Activated CD4-positive, CD25-positive, alpha-beta regulatory T cell treated with anti-CD3 and anti-CD28 coated beads, Interleukin-2, amount 50 U/mL, for 24 hours (primary cell): ENCODE data around the gene NCK1.

ENCODE experiments used
- ATAC-seq, 2 donors: fragments of 150-1000 bp; cut with Tn5 transposase; one replicate each; pipeline ENCODE4 v1.10.0; 2021; ENCODE audit warnings: mild to moderate bottlenecking in 1 of 2, moderate library complexity in 1 of 2

NCK1 gene

DNA sequence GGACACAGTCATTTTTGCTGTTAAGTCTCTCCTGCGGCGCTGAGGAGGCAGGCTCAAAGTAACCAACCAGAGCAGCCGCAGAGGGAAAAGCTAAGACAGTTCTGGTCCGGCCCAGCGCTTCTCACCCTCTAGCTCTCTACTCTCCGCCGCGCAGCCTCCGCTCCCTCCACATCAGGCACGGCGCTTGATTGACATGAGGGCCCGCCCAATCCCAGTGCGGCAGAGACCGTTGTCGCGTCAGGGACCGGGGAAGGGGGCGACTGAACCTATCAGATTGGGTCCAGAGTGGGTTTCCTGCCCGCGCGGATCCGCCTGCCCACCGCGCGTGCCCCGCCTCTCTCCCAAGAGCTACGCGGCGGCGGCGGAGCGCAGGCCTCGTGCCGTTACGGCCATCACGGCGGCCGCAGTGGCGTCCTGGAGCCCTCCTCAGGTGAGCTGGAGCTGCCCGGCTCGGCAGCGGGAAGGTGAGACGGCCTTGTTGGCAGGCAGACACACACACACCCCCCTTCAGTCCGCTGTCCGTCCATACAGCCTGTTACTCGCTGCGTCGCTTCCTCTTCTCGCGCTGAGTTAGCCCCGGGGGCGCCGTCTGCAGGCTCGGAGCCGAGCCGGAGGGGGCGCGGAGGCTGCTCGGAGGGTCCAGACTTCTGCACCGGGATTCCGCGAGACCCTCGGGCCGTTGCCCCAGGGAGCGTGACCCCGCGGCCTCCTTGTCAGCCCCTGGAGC is at the start of gene NCK1:
TSS of gene NCK1 (plus strand) at position 319 of the 727 bp plus-strand sequence. CDS start 65,794 bp downstream, outside the sequence.
- ATAC-seq, result peak; percentile 98 to 99

DNA sequence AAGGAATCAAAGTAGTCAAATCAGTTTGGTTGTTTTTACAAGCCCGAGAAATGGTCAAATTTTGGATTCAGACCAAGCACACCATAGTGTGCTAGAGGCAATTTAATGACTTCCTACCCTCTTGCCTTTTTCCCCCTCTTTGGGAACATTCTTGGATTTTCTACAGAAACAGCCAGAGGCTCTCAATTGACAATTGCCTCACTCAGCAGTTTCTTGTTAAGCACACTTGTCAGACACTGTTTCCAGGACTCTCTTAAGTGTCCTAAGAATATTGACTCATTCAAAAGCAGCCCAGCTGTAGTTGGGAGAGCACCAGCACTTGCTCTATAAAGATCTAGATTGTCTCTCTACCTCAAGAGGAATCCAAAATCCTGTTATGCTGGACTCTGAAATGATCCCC is 44.6 kb upstream of the NCK1 start:
- ATAC-seq, result no peak

DNA sequence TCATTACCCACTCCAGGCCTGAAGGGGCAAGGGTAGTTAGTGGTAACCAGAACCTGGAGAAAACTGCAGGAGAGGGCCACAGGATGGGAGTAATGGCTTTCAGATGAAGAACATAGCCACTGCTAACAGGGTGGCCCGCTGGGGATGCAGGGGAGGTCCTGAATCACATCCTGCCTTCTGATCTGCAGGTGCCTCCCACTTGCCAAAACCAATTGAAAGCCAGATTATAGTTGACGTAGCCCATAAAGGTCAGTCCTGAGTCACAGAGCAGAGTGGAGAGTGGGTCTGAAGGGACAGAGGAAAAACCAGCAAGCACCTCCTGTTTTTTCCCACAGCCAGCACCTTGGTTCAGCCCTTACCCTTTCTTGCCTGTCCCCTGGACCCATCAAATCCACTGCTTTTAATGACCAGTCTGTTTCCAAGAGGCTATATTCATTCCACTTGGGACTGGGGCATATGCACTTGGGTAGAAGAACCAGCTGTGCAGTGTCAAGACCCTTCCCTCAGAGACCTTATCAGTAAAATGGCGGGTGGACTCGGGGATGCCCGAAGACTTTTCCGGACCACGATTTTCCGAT is 43.7 kb upstream of the NCK1 start:
- ATAC-seq, result peak; percentile 93 to 95

DNA sequence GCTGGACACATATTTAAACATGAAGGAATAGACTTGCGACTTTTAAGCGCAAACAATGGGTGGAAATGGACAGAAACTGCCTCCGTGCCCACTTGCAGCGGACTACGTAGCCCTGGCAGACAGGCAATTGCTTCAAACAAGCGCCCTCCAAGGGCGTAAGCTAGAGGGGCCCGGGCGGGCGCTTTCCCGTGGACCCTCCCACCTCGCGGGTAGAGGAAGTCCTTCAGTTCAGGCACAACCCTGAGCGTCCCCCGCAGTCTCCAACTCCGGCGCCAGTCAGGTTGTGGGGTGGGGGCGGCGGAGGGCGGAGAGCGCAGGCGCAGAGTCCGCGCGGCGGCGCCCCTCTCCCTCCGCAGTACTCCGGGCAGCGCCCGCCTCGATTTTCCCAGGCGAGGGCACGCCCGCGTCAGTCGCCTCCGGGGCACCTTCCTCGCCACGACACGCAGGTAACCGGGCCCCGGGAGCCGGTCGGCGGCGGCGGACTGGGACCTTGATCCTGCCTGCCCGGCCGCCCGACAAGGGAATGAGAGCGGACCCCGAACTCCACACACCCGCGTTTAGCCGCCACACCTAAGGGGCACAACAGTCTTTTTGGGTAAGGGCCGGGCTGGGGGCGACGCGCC is 43.1 kb upstream of the NCK1 start, which contains the start of gene SLC35G2:
TSS of gene SLC35G2 (plus strand) at position 358 of the 623 bp plus-strand sequence. CDS start 35,335 bp downstream, outside the sequence.
- peak; percentile 42 to 46 for ATAC-seq

DNA sequence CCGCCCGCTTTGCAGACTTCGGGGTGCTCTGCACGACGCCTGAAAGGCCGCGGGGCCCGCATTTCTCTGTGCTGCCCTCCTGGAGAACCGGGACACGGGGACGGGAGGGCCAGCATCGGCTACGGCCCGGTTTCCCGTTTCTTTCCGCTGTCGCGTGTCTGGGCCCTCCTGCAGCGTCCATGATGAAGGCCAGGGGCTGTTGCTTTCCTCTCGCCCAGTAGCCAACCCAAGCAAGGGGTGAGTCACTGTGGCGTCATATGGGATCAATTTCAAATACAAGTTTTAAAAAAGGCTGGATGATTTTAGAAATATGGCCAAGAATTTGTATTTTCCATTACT is 42.6 kb upstream of the NCK1 start:
- ATAC-seq, result peak in 1 of 2 donors; percentile 20

DNA sequence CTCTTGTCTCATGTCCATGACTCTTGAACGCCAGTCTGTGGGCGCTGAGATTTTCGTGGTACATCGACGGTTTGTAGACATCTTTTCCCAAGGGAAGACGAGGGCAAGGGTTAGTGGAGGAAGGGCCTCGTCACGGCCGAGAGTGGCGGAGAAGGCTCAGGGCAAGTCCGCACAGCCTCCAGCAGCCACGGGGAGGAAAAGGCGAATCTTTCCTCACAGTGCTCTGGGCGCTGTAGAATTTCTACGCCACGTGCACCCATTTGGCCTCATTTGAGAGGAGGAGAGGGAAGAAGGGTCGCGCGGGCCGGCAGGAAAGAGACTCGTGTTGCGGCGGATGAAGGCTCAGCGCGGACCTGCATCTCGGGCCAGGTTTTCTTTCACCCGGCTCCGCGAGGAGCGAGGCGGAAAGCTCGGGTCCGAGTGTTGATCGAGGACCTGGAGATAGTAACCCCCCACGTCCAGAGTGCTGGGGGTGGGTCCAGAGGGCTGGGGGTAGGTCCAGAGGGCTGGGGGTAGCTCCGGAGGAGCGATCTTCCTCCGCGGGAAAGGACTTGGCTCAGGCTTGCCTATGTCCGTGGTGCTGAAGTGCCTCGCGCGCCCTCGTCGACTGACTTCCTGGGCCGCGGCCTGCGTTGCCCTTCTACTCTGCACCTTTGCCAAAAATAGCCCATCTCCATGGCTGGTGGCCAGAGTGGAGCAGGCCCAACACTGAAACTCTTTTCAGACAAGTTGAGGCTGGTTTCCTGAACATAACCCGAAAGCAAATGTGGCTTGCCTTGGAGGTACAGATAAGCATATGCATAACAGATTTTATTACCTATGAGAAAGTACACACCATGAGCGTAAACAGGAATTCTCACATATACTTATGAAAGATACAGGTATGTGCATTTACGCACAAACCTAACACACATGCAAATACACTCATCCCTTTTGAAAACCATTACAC is 42.0 kb upstream of the NCK1 start:
- ATAC-seq, result no peak

GRCh38 chr3:136831461-136831860 is 30.5 kb upstream of the NCK1 start:
- ATAC-seq, result no peak

GRCh38 chr3:136835089-136835812 is 26.8 kb upstream of the NCK1 start:
- ATAC-seq, result no peak

- no peak for ATAC-seq
Observed at GRCh38 chr3:136835813-136836510, 26.0 kb upstream of the NCK1 start.

DNA sequence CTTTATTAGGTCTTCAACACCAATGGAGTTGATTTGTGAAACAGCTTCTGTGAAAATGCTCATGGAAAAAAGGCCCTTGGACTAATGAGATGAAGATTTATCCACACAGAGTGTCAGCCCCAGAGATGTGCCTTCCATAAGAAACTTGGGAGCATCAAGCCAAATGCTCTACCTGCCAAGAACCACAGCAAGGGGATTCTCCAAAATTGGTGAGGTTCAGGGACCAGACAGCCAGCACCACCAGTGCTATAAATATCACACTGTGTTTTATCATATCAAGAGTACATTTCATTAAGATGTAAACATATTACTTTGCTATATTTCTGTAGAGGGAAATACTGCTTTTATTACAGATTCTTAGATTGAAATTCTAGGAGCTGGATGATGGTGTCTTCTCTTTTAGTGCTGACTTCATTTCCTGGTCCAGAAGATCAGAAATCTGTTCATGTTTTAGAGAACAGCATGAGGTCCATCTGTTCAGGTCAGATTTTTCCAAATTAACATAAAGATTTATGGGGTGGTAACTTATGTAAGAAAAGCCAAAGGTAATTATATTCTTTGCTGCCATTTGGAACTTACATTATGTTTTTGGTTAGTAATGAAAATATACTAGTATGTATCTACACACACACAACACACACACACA is 25.4 kb upstream of the NCK1 start:
- no peak for ATAC-seq

DNA sequence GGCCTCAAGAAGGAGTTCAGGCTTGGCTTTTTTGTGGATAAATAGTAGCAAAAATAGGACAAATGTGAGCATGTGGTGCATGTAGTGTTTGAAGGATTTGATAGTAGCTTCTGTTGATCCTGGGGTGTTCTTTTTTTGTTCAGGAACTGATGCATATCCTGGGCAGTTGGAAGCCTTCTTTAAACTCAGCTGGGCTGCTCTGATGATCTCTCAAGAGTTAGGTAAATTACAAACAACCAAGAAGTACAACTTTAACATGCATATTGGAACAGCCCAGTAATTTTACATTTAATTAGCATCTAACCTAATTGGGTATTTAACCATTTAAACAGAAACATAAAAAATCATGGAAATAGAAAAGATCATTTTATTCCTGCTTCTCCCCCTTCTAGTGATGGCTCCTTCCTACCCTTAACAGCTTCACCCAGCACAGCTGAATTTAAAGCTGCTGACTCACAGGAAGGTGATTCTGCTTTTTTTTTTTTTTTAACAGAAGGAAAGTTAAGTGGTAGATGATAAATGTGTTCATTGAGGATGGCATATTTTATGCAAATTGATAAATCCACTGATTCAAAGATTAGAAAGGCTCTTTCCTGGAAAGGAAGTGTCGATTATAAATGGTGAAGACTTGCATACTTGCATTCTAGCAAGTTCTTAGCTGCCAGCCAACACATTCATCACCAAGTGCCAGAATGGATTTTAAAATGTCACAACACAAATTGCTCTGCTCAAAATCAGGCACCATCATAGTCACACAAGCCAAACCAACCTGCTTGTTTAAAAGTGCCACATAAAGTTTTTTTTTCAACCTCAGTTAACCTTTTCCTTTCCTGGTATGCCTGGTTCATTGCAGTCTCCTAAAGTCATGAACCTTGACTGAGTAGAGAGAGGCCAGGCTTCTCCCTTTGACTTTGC is 23.1 kb upstream of the NCK1 start:
- ATAC-seq, result peak; percentile 77 to 86

DNA sequence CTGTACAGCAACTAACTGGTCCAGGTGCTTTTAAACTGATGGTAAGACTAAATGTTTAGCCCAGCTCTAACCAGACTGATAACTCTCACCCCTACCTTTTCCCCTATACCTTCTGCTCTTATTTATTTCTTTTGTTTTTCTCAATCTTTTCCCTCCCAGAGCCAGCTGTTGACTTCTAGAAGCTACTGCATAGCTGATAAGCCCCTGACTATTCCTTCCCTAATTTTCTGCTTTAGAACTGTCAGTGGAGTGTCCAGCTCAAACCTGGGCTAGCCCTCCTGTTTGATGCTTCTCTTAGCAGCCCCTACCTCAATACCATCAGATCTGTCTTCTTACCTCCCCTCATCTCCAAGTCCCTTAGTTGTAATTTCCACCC is 22.5 kb upstream of the NCK1 start:
- no peak for ATAC-seq

DNA sequence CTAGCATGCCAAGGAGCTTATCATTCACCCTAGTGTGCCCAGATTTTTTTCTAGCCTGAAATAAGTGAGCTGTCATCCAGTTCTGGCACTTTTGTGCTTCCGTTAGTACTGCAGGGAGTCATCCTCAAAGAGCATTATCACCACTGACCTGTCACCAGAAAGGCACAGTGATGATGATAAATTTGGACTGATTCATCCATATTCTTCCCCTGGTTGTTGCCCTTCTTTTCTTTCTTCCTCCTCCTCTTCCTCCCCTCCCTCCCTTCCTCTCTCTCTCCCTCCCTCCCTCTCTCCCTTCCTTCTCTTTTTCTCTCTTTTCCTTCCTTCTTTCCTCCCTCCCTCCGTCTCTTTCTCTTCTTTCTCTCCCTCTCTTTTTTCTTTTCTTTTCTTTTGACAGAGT is 21.8 kb upstream of the NCK1 start:
- ATAC-seq, result no peak

DNA sequence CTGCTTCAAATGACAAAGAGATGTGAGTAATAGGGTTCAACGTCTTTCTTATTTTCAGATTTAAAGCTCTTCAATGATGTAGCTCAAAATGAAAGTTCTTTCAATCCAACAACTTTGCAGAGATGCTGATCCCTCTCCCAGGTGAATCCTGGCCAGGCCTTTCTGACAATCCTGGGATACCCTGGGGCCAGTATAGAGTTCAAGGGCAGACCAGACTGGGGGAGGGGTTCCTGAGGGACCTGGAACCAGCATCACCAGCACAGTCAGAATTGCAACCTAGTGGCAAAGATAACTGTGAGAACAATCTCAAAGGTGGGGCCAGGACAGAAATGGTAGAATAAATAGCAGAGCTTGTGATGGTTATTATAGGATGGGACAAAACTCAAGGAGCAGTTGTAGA is 19.7 kb upstream of the NCK1 start:
- no peak for ATAC-seq

DNA sequence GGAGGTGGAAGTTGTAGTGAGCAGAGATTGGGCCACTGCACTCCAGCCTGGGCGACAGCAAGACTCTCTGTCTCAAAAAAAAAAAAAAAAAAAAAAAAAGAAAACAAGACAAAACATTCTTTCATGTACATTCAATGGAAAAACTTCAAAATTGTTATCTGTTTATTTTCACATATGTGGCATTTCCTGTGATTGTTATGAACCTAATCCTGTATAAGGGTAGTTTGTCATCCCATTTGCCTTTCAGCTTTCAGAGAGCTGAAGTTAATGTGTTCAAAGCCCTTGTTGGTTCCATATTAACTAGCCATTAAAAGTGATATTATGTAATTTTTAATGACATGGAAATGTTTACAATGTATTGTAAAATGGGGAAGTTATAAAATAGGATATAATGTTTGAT is 17.3 kb upstream of the NCK1 start:
- ATAC-seq, result no peak

- no peak for ATAC-seq
Observed at GRCh38 chr3:136852180-136852579, 9.8 kb upstream of the NCK1 start.

DNA sequence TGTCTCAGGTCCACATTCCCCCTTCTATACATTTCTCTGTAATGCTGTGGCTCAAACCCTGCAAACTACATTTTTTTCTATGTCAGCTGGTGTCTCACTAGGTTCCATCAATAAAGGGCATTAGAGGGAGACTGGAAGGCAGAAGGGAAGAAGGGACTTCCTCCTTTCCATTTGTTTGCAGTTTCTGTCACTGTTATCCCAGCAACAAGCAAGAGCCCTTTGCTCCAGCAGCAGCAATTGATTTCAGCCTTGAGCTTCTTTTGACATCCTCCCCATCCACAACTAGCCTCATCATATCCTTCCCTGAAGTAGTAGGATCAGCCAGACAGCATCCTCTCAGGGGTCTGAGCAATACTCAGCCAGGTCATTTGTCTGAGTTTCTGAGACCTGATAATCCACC is 5.3 kb upstream of the NCK1 start:
- no peak for ATAC-seq

DNA sequence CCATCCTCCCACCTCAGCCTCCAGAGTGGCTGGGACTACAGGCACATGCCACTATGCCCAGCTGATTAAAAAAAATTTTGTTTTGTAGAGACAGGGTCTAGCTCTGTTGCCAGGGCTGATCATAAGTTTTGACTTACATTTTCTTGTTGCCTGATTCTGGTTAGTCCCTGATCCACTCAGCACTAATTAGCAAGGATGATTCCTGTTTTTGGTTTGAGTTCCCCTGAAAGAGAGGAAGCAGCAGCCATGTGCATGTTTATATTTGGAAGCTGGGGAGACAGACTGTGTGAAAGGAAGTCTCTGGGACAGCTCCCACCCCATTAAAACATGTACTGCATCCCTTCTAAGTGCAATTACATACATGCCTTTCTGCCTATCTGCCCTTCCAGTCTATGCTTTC is 3.6 kb upstream of the NCK1 start:
- ATAC-seq, result no peak

- no peak for ATAC-seq
Observed at GRCh38 chr3:136860541-136860940, 1.5 kb upstream of the NCK1 start.
